ENCODE data around the gene ATG9A.

Gene ATG9A

DNA sequence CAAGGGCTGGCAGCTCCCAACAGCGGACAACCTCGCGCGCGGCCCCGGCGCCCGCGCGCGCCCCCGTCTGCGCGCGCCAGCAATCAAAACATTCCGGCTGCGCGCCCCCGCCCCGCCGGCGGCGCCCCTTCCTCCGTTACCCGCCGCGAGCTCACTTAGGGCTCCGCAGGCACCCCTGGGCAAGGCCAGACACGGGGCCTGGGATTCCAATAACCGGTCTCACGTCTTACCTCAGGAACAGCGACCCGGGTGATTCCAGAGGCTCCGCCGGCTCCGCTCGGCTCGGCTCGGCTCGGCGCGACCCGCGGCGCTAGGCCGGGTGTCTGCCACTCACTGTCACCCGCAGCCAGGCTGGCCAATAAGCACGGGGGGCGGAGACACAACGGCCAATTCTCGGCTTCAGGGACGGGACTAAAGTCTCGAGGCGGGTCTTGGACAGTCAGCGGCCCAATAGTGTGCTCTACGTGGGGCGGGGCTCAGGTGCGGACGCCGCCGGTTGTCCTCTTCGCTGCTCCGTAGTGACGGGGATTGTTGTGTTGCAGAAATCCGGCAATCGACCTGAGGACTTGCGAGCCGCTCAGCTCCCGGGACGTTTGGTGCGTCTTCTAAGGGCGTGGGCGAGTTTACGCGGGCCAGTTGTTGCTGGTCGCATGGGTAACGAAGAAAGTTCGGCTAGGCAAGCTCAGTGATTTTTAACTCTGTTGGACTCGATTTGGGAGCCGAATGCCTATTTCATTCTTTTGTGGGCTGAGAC lies at the start of gene ATG9A, which contains the start of gene ANKZF1:
TSS of gene ATG9A (minus strand) at position 332 of the 754 bp plus-strand sequence. CDS start 1,612 bp downstream, outside the sequence.
TSS of gene ANKZF1 (plus strand) at position 502 of the 754 bp plus-strand sequence. CDS start 452 bp downstream, outside the sequence.
- intact Hi-C loops (cut with DNase I; ENCODE audit: low total_unique reads) = loop anchor here (2.0 to 10.0 kb wide), 2 partner anchors 15 to 65 kb away; partner anchors contain the start of genes GLB1L and STK16
- no peaks in the 10 kb centered on the region for H3K27me3 ChIP-seq
- peak in 1 of 2 experiments; percentile 32 for TF ChIP-seq CTCF (IDR thresholded peaks at IDR 0.05)
- peak within 1 kb of the TSS; percentile 93 to 96 for H3K27ac ChIP-seq
- peaks cover 39 to 54% (median 54%) of the 10 kb centered on the region in 3 donors for H3K36me3 ChIP-seq
- H3K4me1 ChIP-seq = peaks cover 5 to 44% (median 26%) of the 10 kb centered on the region in 4 donors
- no peaks in the 10 kb centered on the region for H3K9me3 ChIP-seq
- peak within 1 kb of the TSS; percentile 62 to 77 for H3K4me3 ChIP-seq
- peak; percentile 99 to 100 for DNase-seq

GRCh38 chr2:219278655-219279150 lies 49.3 kb upstream of the ATG9A start:
- peaks cover 28 to 33% (median 33%) of the 10 kb centered on the region in 3 donors for H3K36me3 ChIP-seq
- intact Hi-C loops (cut with DNase I; ENCODE audit: low total_unique reads) = loop anchor here (2.0 kb wide), 1 partner anchor 16 kb away; no protein-coding TSS in a partner anchor
- H3K27ac ChIP-seq = peak overlapping the region; percentile 98 to 99
- DNase-seq = no peak
- H3K27me3 ChIP-seq = no peaks in the 10 kb centered on the region
- H3K4me3 ChIP-seq = peak overlapping the region; percentile 80 to 94
- H3K9me3 ChIP-seq = no peaks in the 10 kb centered on the region
- H3K4me1 ChIP-seq = peaks cover 0 to 52% (median 40%) of the 10 kb centered on the region in 4 donors
- TF ChIP-seq CTCF (IDR thresholded peaks at IDR 0.05) = no peak

GRCh38 chr2:219277703-219278654 lies 48.5 kb upstream of the ATG9A start:
- no peaks in the 10 kb centered on the region for H3K9me3 ChIP-seq
- no peak overlapping the region for H3K4me3 ChIP-seq
- peak; percentile 69 to 89 for DNase-seq
- no peaks in the 10 kb centered on the region for H3K27me3 ChIP-seq
- peaks cover 0 to 53% (median 40%) of the 10 kb centered on the region in 4 donors for H3K4me1 ChIP-seq
- H3K36me3 ChIP-seq = peaks cover 21 to 26% (median 26%) of the 10 kb centered on the region in 3 donors
- peak; percentile 94 to 99 for TF ChIP-seq CTCF (IDR thresholded peaks at IDR 0.05)
- intact Hi-C loops (cut with DNase I; ENCODE audit: low total_unique reads) = loop anchor here (2.0 kb wide), 1 partner anchor 17 kb away; no protein-coding TSS in a partner anchor
- H3K27ac ChIP-seq = peak overlapping the region; percentile 98 to 99

GRCh38 chr2:219274361-219274921 lies 45.0 kb upstream of the ATG9A start:
- TF ChIP-seq CTCF (IDR thresholded peaks at IDR 0.05) = no peak
- H3K4me1 ChIP-seq = peaks cover 0 to 32% (median 23%) of the 10 kb centered on the region in 4 donors
- intact Hi-C loops (cut with DNase I; ENCODE audit: low total_unique reads) = no loop called here
- no peaks in the 10 kb centered on the region for H3K9me3 ChIP-seq
- no peak overlapping the region for H3K4me3 ChIP-seq
- peak overlapping the region; percentile 90 for H3K27ac ChIP-seq
- DNase-seq = peak in 1 of 2 donors; percentile 38
- H3K27me3 ChIP-seq = no peaks in the 10 kb centered on the region
- H3K36me3 ChIP-seq = no peaks in the 10 kb centered on the region

- Histone ChIP-seq H3K27ac (peak overlapping the region; percentile 90), H3K4me3 (no peak overlapping the region), H3K9me3 (no peaks in the 10 kb centered on the region), H3K4me1 (peaks cover 0 to 32% (median 23%) of the 10 kb centered on the region in 4 donors), H3K36me3 (no peaks in the 10 kb centered on the region), H3K27me3 (no peaks in the 10 kb centered on the region)
- TF ChIP-seq CTCF (IDR thresholded peaks at IDR 0.05) = no peak
- no peak for DNase-seq
- intact Hi-C loops (cut with DNase I; ENCODE audit: low total_unique reads) = no loop called here
These were observed 44.5 kb upstream of the ATG9A start for GRCh38 chr2:219273937-219274336.
